Fibroblast of the conjunctiva (primary cell): ENCODE data around the gene NDUFB1.

Experiments
- DNase-seq: peaks from one replicate; pipeline ENCODE4 v3.0.0-alpha.2; 2010; ENCODE audit warnings: low read depth

NDUFB1 gene

GRCh38 chr14:92093320-92093719 lies 28.2 kb downstream of the NDUFB1 start:
- DNase-seq = no peak

- DNase-seq = no peak
Observed at GRCh38 chr14:92088494-92088893, 33.0 kb downstream of the NDUFB1 start.

DNA sequence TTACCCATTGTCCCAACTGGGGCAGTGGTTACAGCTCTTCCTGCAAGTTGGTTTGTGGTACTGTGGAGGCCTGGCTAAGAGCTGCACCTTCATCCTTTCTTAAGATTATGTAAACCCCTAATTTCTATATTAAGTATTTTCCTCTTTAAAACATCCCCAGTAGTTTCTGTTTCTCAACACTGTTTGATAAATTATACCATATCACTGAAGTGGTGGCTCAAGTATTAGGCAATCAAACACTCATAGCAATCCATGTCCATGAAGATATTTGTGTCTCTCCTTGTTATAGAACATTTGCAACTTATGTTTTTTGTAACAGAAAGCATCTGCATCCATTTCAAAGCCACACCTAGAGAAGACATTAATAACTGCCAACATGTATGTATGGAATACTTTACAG lies 47.0 kb downstream of the NDUFB1 start:
- no peak for DNase-seq
